ENCODE measurements around the gene LTB.
A peak's percentile ranks its signal among the peaks of the same experiment; 100 is the strongest.

The LTB gene

GRCh38 chr6:31547727-31548543 lies 34.3 kb downstream of the LTB start:
- no peak for DNase-seq (ENCODE audit: low read depth)

- DNase-seq (ENCODE audit: low read depth), result peak; percentile 98
Observed at GRCh38 chr6:31546958-31547726, 35.1 kb downstream of the LTB start, which contains the start of gene NFKBIL1. TSS of gene NFKBIL1 (plus strand) at chr6:31547608. CDS start at chr6:31547695, 87 bp downstream.

DNA sequence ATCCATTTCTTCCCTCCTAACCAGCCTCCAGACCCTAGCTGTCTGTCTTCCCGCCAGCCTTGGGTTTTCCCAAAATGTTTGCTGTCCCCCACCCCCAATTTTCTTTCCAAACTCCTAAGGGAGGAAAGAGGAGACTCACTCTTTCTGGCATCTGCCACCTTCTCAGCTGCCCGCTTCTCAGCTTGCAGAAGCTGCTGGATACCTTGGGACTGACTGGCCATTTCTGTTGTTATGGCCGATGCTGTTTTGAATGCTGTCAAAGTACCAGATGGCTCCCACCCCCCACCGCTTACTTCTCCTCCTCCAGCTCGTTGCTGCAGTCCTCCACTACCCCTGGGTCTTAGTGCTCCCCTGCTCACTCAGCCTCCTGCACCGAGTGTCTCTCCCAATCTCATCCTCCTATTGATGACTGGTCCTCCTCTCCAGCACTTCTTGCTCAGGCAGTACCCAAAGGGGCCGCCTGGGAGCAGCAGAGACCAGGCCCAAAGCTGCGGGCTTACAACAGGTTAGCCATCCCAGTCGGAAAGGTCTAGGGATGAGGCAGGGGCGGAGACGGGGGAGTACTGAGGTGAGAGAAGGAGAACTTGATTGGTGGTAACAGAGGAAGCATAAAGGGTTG lies 35.8 kb downstream of the LTB start, which contains the start of gene ATP6V1G2:
TSS of gene ATP6V1G2 (minus strand) at position 270 of the 619 bp plus-strand sequence. CDS start at position 221, 49 bp downstream.
- DNase-seq (ENCODE audit: low read depth), result peak; percentile 91

GRCh38 chr6:31545291-31545690 lies 36.9 kb downstream of the LTB start:
- DNase-seq (ENCODE audit: low read depth), result no peak

- DNase-seq (ENCODE audit: low read depth), result no peak
Observed at GRCh38 chr6:31544676-31545075, 37.5 kb downstream of the LTB start.

- DNase-seq (ENCODE audit: low read depth), result no peak
Observed at GRCh38 chr6:31543639-31544038, 38.6 kb downstream of the LTB start.

- DNase-seq (ENCODE audit: low read depth), result peak; percentile 97
Observed at GRCh38 chr6:31541658-31542521, 40.3 kb downstream of the LTB start, which contains the start of gene DDX39B. TSS of gene DDX39B (minus strand) at chr6:31542003. CDS start at chr6:31540532, 1,471 bp downstream.

GRCh38 chr6:31541059-31541657 lies 41.1 kb downstream of the LTB start:
- DNase-seq (ENCODE audit: low read depth), result peak; percentile 67

DNA sequence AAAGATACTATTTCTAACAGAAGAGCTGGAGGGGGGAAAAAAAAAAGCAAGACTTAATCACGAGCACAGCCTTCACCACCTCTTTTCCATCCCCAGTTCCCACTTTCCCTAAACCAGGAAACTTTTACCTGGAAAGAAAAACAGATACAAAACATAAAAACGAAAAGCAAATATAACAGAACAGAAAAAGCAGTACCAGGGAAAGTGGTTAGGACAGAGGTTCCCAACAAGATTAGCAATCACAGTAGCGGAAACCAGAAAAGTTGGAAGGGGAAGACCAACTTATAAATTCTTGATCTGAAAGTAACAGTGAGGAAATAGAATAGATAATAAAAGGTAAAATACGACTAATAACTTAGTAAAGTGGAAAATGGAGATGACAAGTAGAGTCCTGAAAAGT lies 41.6 kb downstream of the LTB start:
- no peak for DNase-seq (ENCODE audit: low read depth)

DNA sequence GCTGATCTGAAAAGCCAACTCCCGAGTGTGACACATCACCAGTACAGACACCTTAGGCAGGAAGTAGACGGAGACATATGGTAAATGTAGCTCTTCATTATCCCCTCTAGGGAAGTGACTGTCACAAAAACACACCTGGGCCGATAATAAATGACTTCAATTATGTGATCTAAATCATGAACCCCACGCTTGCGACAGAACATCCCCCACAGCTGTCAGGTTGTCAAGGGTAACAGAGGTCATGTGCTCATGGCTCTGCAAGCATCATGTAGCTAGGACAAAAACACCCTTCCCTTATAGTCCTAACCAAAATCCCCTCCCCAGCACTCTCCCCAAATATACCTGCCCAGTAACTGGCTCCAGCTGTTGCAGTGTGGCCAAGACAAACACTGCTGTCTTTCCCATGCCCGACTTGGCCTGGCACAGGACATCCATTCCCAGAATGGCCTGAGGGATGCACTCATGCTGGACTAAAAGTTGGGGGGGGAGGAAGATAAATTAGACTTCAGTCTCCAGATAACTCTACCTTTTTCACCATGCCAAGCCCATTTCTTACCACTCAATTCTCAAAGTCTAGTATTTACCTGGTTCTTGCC lies 43.3 kb downstream of the LTB start:
- DNase-seq (ENCODE audit: low read depth), result no peak

- no peak for DNase-seq (ENCODE audit: low read depth)
Observed at GRCh38 chr6:31535538-31536324, 46.5 kb downstream of the LTB start.

DNA sequence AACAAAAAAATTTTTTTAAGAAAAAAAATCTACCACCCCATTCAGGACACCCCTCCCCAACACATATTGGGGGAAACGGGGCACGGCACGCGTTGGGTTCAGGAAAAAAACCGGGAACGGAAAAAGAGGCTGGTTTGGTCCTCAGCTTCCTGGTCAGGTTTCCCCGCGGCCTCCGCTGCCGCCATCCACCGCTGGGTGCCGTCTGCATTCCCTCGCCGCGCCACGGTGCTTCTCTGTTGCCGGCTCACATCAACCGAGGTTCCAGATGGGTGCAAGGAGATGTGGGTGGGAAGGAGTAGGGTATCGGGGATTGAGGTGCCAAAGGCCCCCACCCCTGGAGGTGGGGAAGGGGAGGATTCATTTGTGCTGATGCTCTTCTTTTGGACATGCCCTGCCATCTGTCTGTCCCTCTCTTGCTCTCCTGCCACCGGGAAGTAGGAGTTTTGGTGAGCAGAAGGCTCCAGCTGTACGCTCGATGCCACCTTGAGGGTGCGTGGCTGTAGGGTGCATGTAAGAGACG lies 47.6 kb downstream of the LTB start:
- no peak for DNase-seq (ENCODE audit: low read depth)

DNA sequence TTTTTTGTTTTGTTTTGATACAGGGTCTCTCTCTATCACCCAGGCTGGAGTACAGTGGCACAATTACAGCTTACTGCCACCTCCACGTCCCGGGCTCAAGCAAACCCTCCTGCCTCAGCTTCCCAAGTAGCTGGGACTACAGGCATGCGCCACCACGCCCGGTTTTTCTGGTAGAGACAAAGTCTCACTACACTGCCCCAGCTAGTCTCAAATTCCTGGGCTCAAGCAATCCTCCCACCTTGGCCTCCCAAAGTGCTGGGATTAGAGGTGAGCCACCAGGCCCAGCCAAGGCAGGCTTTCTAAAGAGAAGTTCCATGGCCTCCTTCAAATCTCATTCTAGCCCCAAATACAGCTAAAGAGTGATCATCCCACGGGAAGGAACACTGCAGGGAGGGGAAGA lies 48.2 kb downstream of the LTB start:
- DNase-seq (ENCODE audit: low read depth), result no peak

GRCh38 chr6:31533455-31533841 lies 48.8 kb downstream of the LTB start:
- no peak for DNase-seq (ENCODE audit: low read depth)

GRCh38 chr6:31532644-31533454 lies 49.4 kb downstream of the LTB start:
- DNase-seq (ENCODE audit: low read depth), result no peak

DNA sequence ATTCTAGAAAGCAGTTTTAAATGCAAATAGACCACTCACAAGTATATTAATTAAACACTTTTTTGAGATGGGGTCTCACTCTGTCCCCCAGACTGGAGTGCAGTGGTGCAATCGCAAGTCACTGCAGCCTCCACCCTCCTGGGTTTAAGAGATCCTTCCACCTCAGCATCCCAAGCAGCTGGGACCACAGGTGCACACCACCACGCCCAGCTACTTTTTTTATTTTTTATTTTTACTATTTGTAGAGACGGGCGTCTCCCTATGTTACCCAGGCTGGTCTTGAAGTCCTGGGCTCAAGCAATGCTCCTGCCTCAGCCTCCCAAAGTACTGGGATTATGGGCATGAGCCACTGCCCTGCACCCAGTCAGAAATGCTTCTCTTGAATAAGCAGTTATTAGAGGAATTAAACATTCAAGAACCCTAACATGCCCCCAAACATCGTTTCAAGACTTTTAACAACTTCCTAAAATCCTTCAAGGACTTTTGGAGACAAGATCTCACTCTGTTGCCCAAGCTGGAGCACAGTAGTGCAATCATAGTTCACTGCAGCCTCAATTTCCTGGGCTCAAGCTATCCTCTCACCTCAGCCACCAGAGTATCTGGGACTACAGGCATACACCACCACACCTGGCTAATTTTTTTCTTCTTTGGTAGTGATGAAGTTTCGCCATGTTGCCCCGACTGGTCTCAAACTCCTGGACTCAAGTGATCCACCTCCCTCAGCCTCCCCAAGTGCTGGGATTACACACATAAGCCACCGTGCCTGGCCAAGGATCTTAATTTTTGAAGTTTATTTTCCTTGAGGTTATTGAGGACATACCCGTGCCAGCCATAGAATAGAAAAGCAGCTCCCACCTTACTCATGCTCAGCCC lies 50.2 kb downstream of the LTB start:
- DNase-seq (ENCODE audit: low read depth), result no peak

DNA sequence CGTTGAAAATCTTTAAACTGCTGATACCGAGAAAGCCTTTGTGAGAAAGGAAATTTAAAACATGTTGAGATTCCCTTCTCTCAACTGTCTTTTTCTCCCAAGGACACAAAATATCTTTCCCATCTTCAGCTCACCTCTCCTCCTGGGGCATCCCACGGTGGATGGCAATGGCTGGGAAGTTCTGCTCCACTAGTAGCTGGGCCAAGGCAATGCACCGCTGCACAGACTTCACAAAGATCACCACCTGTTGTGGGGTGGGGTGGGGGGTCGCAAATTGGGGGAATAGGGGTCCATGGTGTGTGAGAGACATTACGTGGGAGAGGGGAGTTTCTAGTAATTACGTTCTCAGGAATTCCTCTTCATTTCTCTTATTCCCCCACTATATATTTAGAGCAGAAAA lies 51.1 kb downstream of the LTB start:
- DNase-seq (ENCODE audit: low read depth), result no peak

- DNase-seq (ENCODE audit: low read depth), result no peak
Observed at GRCh38 chr6:31530659-31531058, 51.6 kb downstream of the LTB start.
